ENCODE results near the gene PTPRK. TPM values are rescaled to one million over a fixed set of nuclear protein-coding genes. Genes with fewer than 3 reads are reported as not detected.

The PTPRK gene
- total RNA-seq, 1 experiment from 2014 or later: 34.2 TPM

GRCh38 chr6:128452713-128453112 is 67.7 kb downstream of the PTPRK start:
- no peaks in the 10 kb centered on the region for H3K9me2 ChIP-seq (ENCODE audit: insufficient read depth)
- H4K20me1 ChIP-seq (ENCODE audit: insufficient read depth): no peaks in the 10 kb centered on the region
- DNase-seq (ENCODE audit: low read depth, low spot score) (no peak), ATAC-seq (no peak)
- ChIA-PET CTCF (no interaction called here), POLR2A (no interaction called here), RAD21 (ENCODE audit: low non-redundant PET in 1 of 2, low total read pairs in 2 of 2, uncharacterized antibody in 2 of 2, unreplicated experiment in 2 of 2) (no interaction called here)
- no peaks in the 10 kb centered on the region for H3K79me2 ChIP-seq (ENCODE audit: insufficient read depth, low read length)
- no peak overlapping the region for H2AFZ ChIP-seq (ENCODE audit: low read depth, low read length, poor library complexity, severe bottlenecking)
- no peaks in the 10 kb centered on the region for H3K36me3 ChIP-seq (ENCODE audit: control insufficient read depth in 1 of 2, insufficient read depth in 2 of 2, low read length in 2 of 2)
- TF ChIP-seq ELF1 (IDR thresholded peaks at IDR 0.05; ENCODE audit: borderline replicate concordance, low read depth): no peak
- no peak for TF ChIP-seq EGR1 (IDR thresholded peaks at IDR 0.05; ENCODE audit: low read depth)
- TF ChIP-seq SIN3A (IDR thresholded peaks at IDR 0.05; ENCODE audit: low read depth): no peak
- no peak for TF ChIP-seq CTCF (IDR thresholded peaks at IDR 0.05 in 2 of 3, conservative IDR thresholded peaks at IDR 0.05 in 1 of 3; ENCODE audit: borderline replicate concordance in 1 of 3, insufficient read depth in 1 of 3, low read depth in 2 of 3, low read length in 2 of 3)
- no peak overlapping the region for H3K27ac ChIP-seq (ENCODE audit: low read depth, low read length)
- BruUV-seq (replicated peaks): no TSS peak
- no peaks in the 10 kb centered on the region for H3K27me3 ChIP-seq (ENCODE audit: insufficient read depth, low read length)
- intact Hi-C loops (cut with micrococcal nuclease): no loop called here
- H3K4me2 ChIP-seq (ENCODE audit: low read length): no peak overlapping the region
- H3K4me1 ChIP-seq (ENCODE audit: control insufficient read depth in 1 of 2, insufficient read depth in 2 of 2, low read length in 2 of 2): no peaks in the 10 kb centered on the region
- no peak overlapping the region for H3K9ac ChIP-seq (ENCODE audit: low read length)
- no peaks in the 10 kb centered on the region for H3K9me3 ChIP-seq (ENCODE audit: control insufficient read depth in 1 of 2, insufficient read depth in 1 of 2, low read depth in 1 of 2, low read length in 2 of 2)
- no peak overlapping the region for H3K4me3 ChIP-seq (replicated peaks in 1 of 2; ENCODE audit: low read depth in 1 of 2, low read length in 2 of 2)

GRCh38 chr6:128446497-128446896 is 73.9 kb downstream of the PTPRK start:
- TF ChIP-seq ELF1 (IDR thresholded peaks at IDR 0.05; ENCODE audit: borderline replicate concordance, low read depth) (no peak), SRF (IDR thresholded peaks at IDR 0.05; ENCODE audit: low read depth) (no peak), FOSL1 (IDR thresholded peaks at IDR 0.05; ENCODE audit: low read depth) (no peak), EGR1 (IDR thresholded peaks at IDR 0.05; ENCODE audit: low read depth) (no peak), ZBTB33 (IDR thresholded peaks at IDR 0.05; ENCODE audit: extremely low read depth, insufficient replicate concordance, low read length) (no peak), MAX (IDR thresholded peaks at IDR 0.05) (no peak), ATF3 (IDR thresholded peaks at IDR 0.05) (no peak), YY1 (IDR thresholded peaks at IDR 0.05; ENCODE audit: extremely low read depth, insufficient replicate concordance, low read depth, low read length) (no peak), POLR2AphosphoS5 (IDR thresholded peaks at IDR 0.05; ENCODE audit: low read depth, low read length) (no peak)
- no peak overlapping the region for H3K9ac ChIP-seq (ENCODE audit: low read length)
- peaks cover 0 to 8% of the 10 kb centered on the region in 2 experiments; a peak in 2 of 4 replicates for H3K4me1 ChIP-seq (ENCODE audit: control insufficient read depth in 1 of 2, insufficient read depth in 2 of 2, low read length in 2 of 2)
- no peaks in the 10 kb centered on the region for H3K9me3 ChIP-seq (ENCODE audit: control insufficient read depth in 1 of 2, insufficient read depth in 1 of 2, low read depth in 1 of 2, low read length in 2 of 2)
- H4K20me1 ChIP-seq (ENCODE audit: insufficient read depth): no peaks in the 10 kb centered on the region
- ATAC-seq (no peak), DNase-seq (ENCODE audit: low read depth, low spot score) (no peak)
- no peaks in the 10 kb centered on the region for H3K79me2 ChIP-seq (ENCODE audit: insufficient read depth, low read length)
- H3K36me3 ChIP-seq (ENCODE audit: control insufficient read depth in 1 of 2, insufficient read depth in 2 of 2, low read length in 2 of 2): no peaks in the 10 kb centered on the region
- BruUV-seq (replicated peaks): no TSS peak
- no peak overlapping the region for H3K27ac ChIP-seq (ENCODE audit: low read depth, low read length)
- H2AFZ ChIP-seq (ENCODE audit: low read depth, low read length, poor library complexity, severe bottlenecking): no peak overlapping the region
- ChIA-PET POLR2A (no interaction called here), CTCF (no interaction called here), RAD21 (ENCODE audit: low non-redundant PET in 1 of 2, low total read pairs in 2 of 2, uncharacterized antibody in 2 of 2, unreplicated experiment in 2 of 2) (no interaction called here)
- no peaks in the 10 kb centered on the region for H3K27me3 ChIP-seq (ENCODE audit: insufficient read depth, low read length)
- H3K4me3 ChIP-seq (replicated peaks in 1 of 2; ENCODE audit: low read depth in 1 of 2, low read length in 2 of 2): no peak overlapping the region
- H3K4me2 ChIP-seq (ENCODE audit: low read length): no peak overlapping the region
- intact Hi-C loops (cut with micrococcal nuclease): no loop called here
- no peaks in the 10 kb centered on the region for H3K9me2 ChIP-seq (ENCODE audit: insufficient read depth)
